OCI-LY1 (cell line): ENCODE results near the gene TXNDC11.

Experiments used
- H2AFZ ChIP-seq: fragments of 200-600 bp; sonication (generic), shearing (Covaris generic); 2 replicates; pipeline ENCODE4 v1.6.0; 2014; ENCODE audit warnings: antibody characterized with exemption, mild to moderate bottlenecking, low read length
- H3F3A ChIP-seq: fragments of 200-600 bp; sonication (generic), shearing (Covaris generic); 2 replicates; pipeline ENCODE4 v1.6.0; 2014; ENCODE audit warnings: mild to moderate bottlenecking, antibody characterized with exemption, low read length, moderate library complexity; ENCODE audit not compliant: insufficient read depth
- H3K27ac ChIP-seq: fragments of 200-600 bp; sonication (generic); 2 replicates; pipeline ENCODE4 v1.5.1; 2014; ENCODE audit warnings: low read length, mixed run types, mild to moderate bottlenecking, low read depth; ENCODE audit not compliant: poor library complexity, severe bottlenecking
- H3K27me3 ChIP-seq: fragments of 200-600 bp; sonication (generic); 2 replicates; pipeline ENCODE4 v1.6.0; 2014; ENCODE audit warnings: antibody characterized with exemption, mild to moderate bottlenecking, low read length, moderate library complexity; ENCODE audit not compliant: insufficient read depth
- H3K36me3 ChIP-seq: fragments of 200-600 bp; sonication (generic); 2 replicates; pipeline ENCODE4 v1.6.1; 2014; ENCODE audit warnings: mild to moderate bottlenecking, antibody characterized with exemption, low read length, moderate library complexity, mixed read lengths; ENCODE audit not compliant: insufficient read depth
- H3K4me1 ChIP-seq: fragments of 200-600 bp; sonication (generic); 2 replicates; pipeline ENCODE4 v1.5.1; 2014; ENCODE audit warnings: mild to moderate bottlenecking, low read length, moderate library complexity; ENCODE audit not compliant: insufficient read depth, severe bottlenecking
- H3K4me2 ChIP-seq: fragments of 200-600 bp; sonication (generic), shearing (Covaris generic); 2 replicates; pipeline ENCODE4 v1.6.1; 2014; ENCODE audit warnings: low read length
- H3K4me3 ChIP-seq: fragments of 200-600 bp; sonication (generic); 2 replicates; pipeline ENCODE4 v1.5.1; 2014; ENCODE audit warnings: low read length, low read depth, mild to moderate bottlenecking, mixed read lengths; ENCODE audit not compliant: poor library complexity, severe bottlenecking
- H3K79me2 ChIP-seq: fragments of 200-600 bp; shearing (Covaris generic); 2 replicates; pipeline ENCODE4 v1.6.1; 2016; ENCODE audit warnings: mixed run types, low read length, mixed read lengths; ENCODE audit not compliant: insufficient read depth
- H3K9ac ChIP-seq: fragments of 200-600 bp; sonication (generic), shearing (Covaris generic); 2 replicates; pipeline ENCODE4 v1.6.1; 2014; ENCODE audit warnings: mild to moderate bottlenecking, low read length, mixed read lengths
- H3K9me2 ChIP-seq: fragments of 200-600 bp; sonication (generic), shearing (Covaris generic); 2 replicates; pipeline ENCODE4 v1.6.1; 2014; ENCODE audit warnings: low read depth, mild to moderate bottlenecking, low read length, mixed read lengths
- H3K9me3 ChIP-seq: fragments of 200-600 bp; shearing (Covaris generic); 2 replicates; pipeline ENCODE4 v1.6.1; 2014; ENCODE audit warnings: low read length, mixed read lengths
- H4K20me1 ChIP-seq: fragments of 200-600 bp; sonication (generic), shearing (Covaris generic); 2 replicates; pipeline ENCODE4 v1.6.0; 2016; ENCODE audit warnings: mild to moderate bottlenecking, low read length; ENCODE audit not compliant: insufficient read depth
- CTCF ChIP-seq: fragments of 200-600 bp; sonication (generic), shearing (Covaris generic); IDR thresholded peaks from 2 replicates; pipeline ENCODE4 v1.5.1; 2017; ENCODE audit warnings: mild to moderate bottlenecking, antibody characterized with exemption, low read length, moderate library complexity, mixed read lengths
- EZH2 ChIP-seq: fragments of 200-600 bp; sonication (generic), shearing (Covaris generic); IDR thresholded peaks from 2 replicates; pipeline ENCODE4 v1.8.0; 2017; ENCODE audit warnings: borderline replicate concordance, mixed run types, mild to moderate bottlenecking, antibody characterized with exemption, low read length, moderate library complexity, mixed read lengths

Gene TXNDC11

DNA sequence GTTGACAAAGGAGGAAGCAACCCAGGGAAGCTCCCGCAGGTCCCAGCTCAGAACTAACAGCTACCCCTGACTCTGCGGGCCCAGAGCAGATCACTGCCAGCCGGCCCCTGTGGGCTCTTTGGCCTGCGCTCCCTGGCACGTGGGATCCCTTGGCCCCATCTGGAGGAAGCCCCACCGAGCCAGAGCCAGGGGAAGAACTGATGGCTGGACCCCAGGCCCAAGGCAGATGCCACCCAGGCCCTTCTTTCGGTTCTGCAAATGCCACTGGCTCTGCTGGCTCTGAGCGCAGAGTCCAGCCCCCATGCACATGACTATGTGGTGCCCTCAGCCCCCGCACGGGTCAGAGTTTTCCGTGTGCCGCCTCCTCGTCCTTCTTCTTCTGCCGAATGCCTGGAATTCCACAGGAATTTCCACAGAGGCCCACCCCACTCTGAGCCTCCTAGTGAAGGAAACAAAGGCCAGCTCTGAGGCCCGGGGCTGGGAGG is 110.2 kb downstream of the TXNDC11 start:
- Histone ChIP-seq H3F3A (no peaks in the 10 kb centered on the region), H3K9me3 (no peaks in the 10 kb centered on the region), H2AFZ (no peak overlapping the region), H3K27me3 (no peaks in the 10 kb centered on the region), H3K4me1 (peaks cover 47% of the 10 kb centered on the region), H3K4me3 (no peak overlapping the region), H3K9me2 (no peaks in the 10 kb centered on the region), H3K27ac (no peak overlapping the region), H3K9ac (no peak overlapping the region), H3K36me3 (no peaks in the 10 kb centered on the region; the same call in 1 of the 2 replicates), H3K79me2 (no peaks in the 10 kb centered on the region), H3K4me2 (no peak overlapping the region), H4K20me1 (no peaks in the 10 kb centered on the region)
- no peak for TF ChIP-seq EZH2
- no peak for TF ChIP-seq CTCF

- Histone ChIP-seq H3K9ac (no peak overlapping the region), H3K4me3 (no peak overlapping the region), H3K79me2 (no peaks in the 10 kb centered on the region), H3K9me3 (no peaks in the 10 kb centered on the region), H3K27ac (no peak overlapping the region), H2AFZ (no peak overlapping the region), H3F3A (no peaks in the 10 kb centered on the region), H3K36me3 (no peaks in the 10 kb centered on the region; the same call in 1 of the 2 replicates), H3K4me1 (peaks cover 47% of the 10 kb centered on the region), H3K27me3 (no peaks in the 10 kb centered on the region), H4K20me1 (no peaks in the 10 kb centered on the region), H3K9me2 (no peaks in the 10 kb centered on the region), H3K4me2 (no peak overlapping the region)
- TF ChIP-seq EZH2: no peak
- no peak for TF ChIP-seq CTCF
Measured at GRCh38 chr16:11631214-11631613, 111.4 kb downstream of the TXNDC11 start.

- no peaks in the 10 kb centered on the region for H3K36me3 ChIP-seq
- H3K4me3 ChIP-seq: no peak overlapping the region
- H4K20me1 ChIP-seq: no peaks in the 10 kb centered on the region
- H3K9ac ChIP-seq: no peak overlapping the region
- H3K27ac ChIP-seq: no peak overlapping the region
- no peak for TF ChIP-seq EZH2
- TF ChIP-seq CTCF: no peak
- no peaks in the 10 kb centered on the region for H3K9me3 ChIP-seq
- H3F3A ChIP-seq: peaks cover 2% of the 10 kb centered on the region; the same call in 1 of the 2 replicates
- H3K27me3 ChIP-seq: no peaks in the 10 kb centered on the region
- H3K4me2 ChIP-seq: no peak overlapping the region
- H2AFZ ChIP-seq: no peak overlapping the region
- H3K79me2 ChIP-seq: no peaks in the 10 kb centered on the region
- H3K4me1 ChIP-seq: peaks cover 47% of the 10 kb centered on the region
- H3K9me2 ChIP-seq: no peaks in the 10 kb centered on the region
Measured at GRCh38 chr16:11630768-11631056, 111.9 kb downstream of the TXNDC11 start.
